Mucosa of gallbladder (tissue), 1 donor: Measurements from ENCODE around the gene CCDC14. TPM values are rescaled to one million over a fixed set of nuclear protein-coding genes. Genes with fewer than 3 reads are reported as not detected.
"Not testable (repeated sequence)": the region's sequence is repeated elsewhere in the genome, so short reads cannot be mapped to it uniquely, and the experiment has no call there.

Experiments
- DNase-seq: peaks from one replicate; pipeline ENCODE4 v3.0.0-alpha.2; 2020; ENCODE audit warnings: low spot score
- total RNA-seq: library from RNA; stranded (reverse); gene quantifications from one replicate; pipeline ENCODE4 v1.2.1, GENCODE V29; 2021
- donor health status: DM: no; HTN: no; CAD: no.

The CCDC14 gene
- 34.8 TPM for total RNA-seq

DNA sequence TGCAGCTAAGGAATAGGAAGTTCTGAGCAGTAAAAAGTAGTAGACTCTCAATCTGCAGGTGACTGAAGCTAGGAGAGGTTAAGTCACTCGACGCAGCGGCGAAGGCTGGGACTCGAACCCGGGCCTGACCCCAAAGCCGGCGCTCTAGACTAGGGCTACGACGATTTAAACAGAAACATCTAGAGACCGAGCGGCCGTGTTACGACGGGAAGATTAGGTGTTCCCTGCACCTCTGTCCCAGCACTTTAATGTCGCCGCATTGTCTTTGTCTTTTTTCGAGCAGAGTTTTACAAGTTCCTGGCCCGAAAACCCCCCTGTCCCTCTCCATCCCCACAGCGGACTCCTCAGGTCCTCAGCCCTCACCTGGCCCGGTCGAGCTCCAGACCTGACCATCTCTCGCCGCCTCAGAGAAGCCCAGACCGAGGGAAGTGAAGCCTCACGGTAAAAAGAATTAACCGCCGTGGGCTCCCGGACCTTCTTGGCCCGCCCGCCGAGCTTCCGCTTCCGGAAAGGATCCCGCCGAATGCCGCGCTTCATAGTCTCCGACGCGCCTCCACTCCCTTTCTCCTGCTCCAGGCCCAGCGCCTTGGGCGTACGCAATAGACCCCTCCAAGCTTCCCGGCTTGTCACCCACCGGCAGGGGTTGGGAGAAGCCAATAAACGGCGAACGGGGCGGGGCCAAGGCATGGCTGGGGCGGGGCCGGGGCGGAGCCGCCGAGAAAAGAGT, at the start of gene CCDC14:
Gene CCDC14, minus strand, starts transcription at position 449 of the 727 bp plus-strand sequence. Its CDS starts 56 bp downstream, at position 393.
- DNase-seq = peak; percentile 92

- not testable (repeated sequence) for DNase-seq
Observed at GRCh38 chr3:124008321-124008720, 47.3 kb upstream of the CCDC14 start.

DNA sequence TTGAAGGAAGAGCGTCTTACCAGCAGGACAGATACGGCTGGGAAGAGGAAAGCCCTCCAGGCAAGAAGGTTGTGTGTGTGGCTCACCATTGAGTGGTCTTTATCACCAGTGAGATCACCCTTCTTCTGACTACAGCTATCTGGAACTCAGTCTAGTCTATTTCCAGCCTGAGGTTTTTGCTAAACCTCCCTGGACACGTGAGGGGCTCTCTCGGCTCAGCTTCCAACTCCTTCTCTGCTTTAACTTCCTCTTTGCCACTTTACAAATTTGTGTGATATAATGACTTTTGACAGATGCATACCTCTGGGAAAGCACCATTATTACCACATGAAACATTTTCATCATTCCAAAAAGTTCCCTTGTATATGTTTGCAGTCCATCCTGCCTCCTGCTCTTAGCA, 46.2 kb upstream of the CCDC14 start:
- no peak for DNase-seq

- not testable (repeated sequence) for DNase-seq
Observed at GRCh38 chr3:124002405-124003079, 41.5 kb upstream of the CCDC14 start.

- not testable (repeated sequence) for DNase-seq
Observed at GRCh38 chr3:124001366-124001765, 40.3 kb upstream of the CCDC14 start.

DNA sequence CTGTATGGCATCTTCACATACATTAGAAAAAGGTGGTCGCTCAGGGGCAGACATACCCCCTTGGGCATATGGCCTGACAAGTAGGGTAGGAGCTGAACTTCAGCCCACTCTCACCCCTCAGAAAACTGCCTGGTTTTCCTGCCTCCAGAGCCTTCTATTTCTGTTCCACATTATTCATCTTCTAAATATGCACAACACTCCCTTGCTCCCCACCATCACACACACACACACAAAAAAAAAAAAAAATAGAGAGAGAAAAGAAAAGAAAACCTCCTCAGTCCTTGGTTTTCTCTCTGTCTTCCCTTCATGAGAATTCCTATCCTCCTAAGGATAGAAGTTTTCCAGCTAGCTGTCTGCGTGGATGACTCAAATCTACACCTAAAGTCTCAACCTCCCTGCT, 36.5 kb upstream of the CCDC14 start:
- DNase-seq = no peak

DNA sequence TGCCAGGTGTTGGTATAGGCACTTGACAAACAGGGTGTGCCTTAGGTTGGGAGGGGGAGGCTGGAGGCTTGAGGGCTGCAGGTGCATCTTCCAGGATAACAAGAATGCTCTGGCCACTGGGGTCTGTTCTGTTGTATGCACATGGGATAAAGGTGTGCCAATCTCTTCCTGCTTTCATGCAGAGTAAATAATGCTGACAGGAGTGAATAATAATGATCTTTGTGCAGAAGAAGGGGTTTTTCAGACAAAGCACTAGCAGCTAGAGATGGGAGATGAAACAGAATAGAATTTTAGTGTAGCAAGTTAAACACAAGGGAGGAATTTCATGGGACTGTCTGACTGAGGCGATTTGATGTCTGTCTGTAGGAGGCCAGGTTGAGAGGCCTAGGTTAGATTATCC, 32.8 kb upstream of the CCDC14 start:
- no peak for DNase-seq

GRCh38 chr3:123991730-123992588, 30.9 kb upstream of the CCDC14 start, which contains the start of gene ROPN1:
ROPN1 (minus strand) TSS chr3:123992124; CDS start chr3:123980481, 11,643 bp downstream.
- not testable (repeated sequence) for DNase-seq

- no peak for DNase-seq
Observed at GRCh38 chr3:123986427-123986826, 25.4 kb upstream of the CCDC14 start.

DNA sequence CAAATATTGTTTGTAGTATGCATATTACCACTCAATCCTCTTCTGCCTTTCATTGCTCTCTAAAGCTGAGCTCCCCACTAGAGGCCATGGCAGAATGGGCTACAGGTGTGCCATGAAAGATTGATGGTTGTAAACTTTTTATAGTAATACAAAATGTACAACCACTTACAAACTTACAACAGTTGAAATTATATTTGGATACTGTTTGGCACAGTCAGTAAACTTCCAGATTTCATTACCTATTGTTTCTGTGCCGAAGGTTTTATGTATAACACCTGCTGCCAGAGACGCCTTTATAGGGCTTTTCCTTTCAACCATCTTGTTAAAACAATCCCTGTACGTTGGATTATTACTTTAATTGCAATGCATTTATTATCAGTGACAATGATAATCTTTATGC, 23.9 kb upstream of the CCDC14 start:
- DNase-seq = no peak

- DNase-seq = no peak
Observed at GRCh38 chr3:123984350-123984749, 23.3 kb upstream of the CCDC14 start.

GRCh38 chr3:123981317-123981716, 20.3 kb upstream of the CCDC14 start:
- DNase-seq = not testable (repeated sequence)

- DNase-seq = no peak
Observed at GRCh38 chr3:123980539-123980938, 19.5 kb upstream of the CCDC14 start.

- DNase-seq = not testable (repeated sequence)
Observed at GRCh38 chr3:123979525-123980501, 18.8 kb upstream of the CCDC14 start.

GRCh38 chr3:123976904-123977303, 15.9 kb upstream of the CCDC14 start:
- not testable (repeated sequence) for DNase-seq

DNA sequence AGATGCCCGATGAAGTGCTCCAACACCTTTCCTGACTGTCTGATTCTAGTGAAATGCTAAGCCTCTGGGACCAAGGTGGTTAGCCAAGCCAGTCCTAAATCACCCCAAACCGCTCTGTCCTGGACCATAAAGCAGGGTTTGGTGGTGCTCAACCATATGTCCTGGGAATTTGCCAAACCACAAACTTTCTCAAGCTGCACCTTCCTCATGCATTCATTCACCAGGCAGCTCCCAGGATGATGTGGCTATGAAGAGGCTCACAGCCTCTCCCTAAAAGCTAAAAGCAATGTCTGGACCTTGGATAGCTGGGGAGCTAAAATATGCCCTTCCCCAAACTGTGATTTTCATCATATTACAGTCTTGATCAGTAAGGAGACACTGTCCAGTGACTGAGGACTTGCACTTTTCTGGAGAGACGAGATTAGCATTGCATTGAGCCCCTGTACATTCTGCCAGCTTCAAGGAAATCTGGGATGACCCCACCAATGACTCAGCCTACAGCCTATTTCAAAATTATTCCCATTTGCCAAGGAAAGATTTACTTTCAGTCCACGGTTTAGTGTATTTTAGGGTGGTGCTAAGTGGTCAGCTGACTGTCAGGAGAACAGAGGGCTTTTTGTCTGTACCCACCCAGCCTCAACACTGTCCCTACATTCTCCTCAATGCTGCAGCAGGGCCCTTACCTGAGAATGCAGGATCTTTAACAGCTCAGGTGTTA, 15.3 kb upstream of the CCDC14 start:
- DNase-seq = not testable (repeated sequence)

DNA sequence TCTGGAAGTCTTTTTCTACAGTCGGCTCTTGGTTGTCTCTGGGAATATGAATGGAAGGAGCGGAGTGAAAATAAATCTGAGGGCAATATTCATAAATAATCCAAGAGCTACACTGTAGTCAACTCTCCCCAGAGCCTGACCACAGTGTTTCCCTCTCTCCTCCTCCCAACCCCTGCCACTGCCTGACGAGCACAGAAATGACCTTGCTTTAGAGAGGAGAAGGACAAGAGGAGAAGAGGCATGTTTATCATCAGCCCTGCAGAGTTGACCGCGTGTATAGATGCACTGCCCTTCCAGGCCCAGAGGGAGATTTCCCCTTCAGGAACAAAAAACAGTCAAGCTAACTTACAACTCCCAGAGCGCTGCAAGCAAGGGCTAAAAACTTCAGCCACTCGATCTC, 14.0 kb upstream of the CCDC14 start:
- DNase-seq = not testable (repeated sequence)

GRCh38 chr3:123971406-123971805, 10.4 kb upstream of the CCDC14 start:
- no peak for DNase-seq

DNA sequence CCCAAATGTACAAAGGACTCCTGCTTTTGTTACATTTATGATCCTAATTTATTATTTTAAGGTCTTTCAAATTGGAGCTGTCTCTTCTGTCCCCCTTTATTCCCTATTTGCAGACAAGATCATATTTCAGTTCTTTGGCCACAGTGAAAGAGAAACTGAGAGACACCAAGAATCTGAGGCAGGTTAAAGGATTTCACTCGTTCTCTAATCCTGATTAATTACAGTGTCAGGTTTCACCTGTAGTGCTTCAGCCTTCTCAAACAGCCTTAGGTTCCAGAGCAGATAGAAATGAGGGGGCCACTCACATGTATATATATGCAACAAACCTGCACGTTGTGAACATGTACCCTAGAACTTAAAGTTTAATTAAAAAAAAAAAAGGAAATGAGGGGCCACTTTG, 6.2 kb upstream of the CCDC14 start:
- not testable (repeated sequence) for DNase-seq

- not testable (repeated sequence) for DNase-seq
Observed at GRCh38 chr3:123966799-123967198, 5.8 kb upstream of the CCDC14 start.
